ENCODE measurements around the gene MT1G. TPM values are rescaled to one million over a fixed set of nuclear protein-coding genes. Genes with fewer than 3 reads are reported as not detected.
"Not testable (repeated sequence)": the region's sequence is repeated elsewhere in the genome, so short reads cannot be mapped to it uniquely, and the experiment has no call there.

Gene MT1G
- polyA plus RNA-seq, 2 of the 4 experiments (the other 2 are of a cell fraction) = not detected

GRCh38 chr16:56675685-56676210 is 7.9 kb upstream of the MT1G start:
- H3K4me1 ChIP-seq = no peaks in the 10 kb centered on the region
- FAIRE-seq (no peak), ATAC-seq (no peak), DNase-seq (ENCODE audit: low read depth in 1 of 2, low spot score in 1 of 2) (no peak)
- H3K4me3 ChIP-seq = no peak overlapping the region
- TF ChIP-seq RCOR1 (IDR thresholded peaks at IDR 0.05; ENCODE audit: low read depth, low read length) (no peak), ZSCAN20 (CRISPR knock-in tag; IDR thresholded peaks at IDR 0.05) (no peak), TFCP2L1 (CRISPR knock-in tag; IDR thresholded peaks at IDR 0.05) (no peak), NR3C1 (IDR thresholded peaks at IDR 0.05) (no peak), JUNB (IDR thresholded peaks at IDR 0.05) (no peak), ZC3H11A (IDR thresholded peaks at IDR 0.05) (no peak)
- POLR2A ChIA-PET = no interaction called here
- H3K27ac ChIP-seq = no peak overlapping the region
- CTCF ChIA-PET = interaction anchor here (0.7 to 4.3 kb wide), 4 partner anchors 10 to 72 kb away, joined by 3 to 33 read pairs (median 4); no protein-coding TSS in a partner anchor
- H3K9me3 ChIP-seq = no peaks in the 10 kb centered on the region
- no peak overlapping the region for H3K4me2 ChIP-seq
- WGBS (ENCODE audit: missing lambda C conversion rate) = 92% methylated on average over 24 of the region's 32 CpGs

GRCh38 chr16:56674570-56674969 is 6.7 kb upstream of the MT1G start:
- POLR2A ChIA-PET; H3K4me3 ChIP-seq; FAIRE-seq; DNase-seq (ENCODE audit: low read depth in 1 of 2, low spot score in 1 of 2); H3K4me2 ChIP-seq; H3K9me3 ChIP-seq; H3K4me1 ChIP-seq; H3K27ac ChIP-seq; ATAC-seq: not testable (repeated sequence)
- WGBS (ENCODE audit: missing lambda C conversion rate) = 76% methylated on average over 6 of the region's 6 CpGs
- CTCF ChIA-PET = interaction anchor here (0.7 to 4.9 kb wide), 16 partner anchors 9 to 269 kb away, joined by 3 to 51 read pairs (median 4); partner anchors contain the start of genes MT1E and MT1X

- no peak overlapping the region for H3K4me2 ChIP-seq
- CTCF ChIA-PET = interaction anchor here (0.7 to 4.9 kb wide), 22 partner anchors 9 to 270 kb away, joined by 3 to 51 read pairs (median 4); partner anchors contain the start of genes MT1E, MT1X and MT2A
- H3K27ac ChIP-seq = no peak overlapping the region
- peak in 1 of 2 experiments; percentile 54 for DNase-seq (ENCODE audit: low read depth in 1 of 2, low spot score in 1 of 2)
- no peak overlapping the region for H3K4me3 ChIP-seq
- POLR2A ChIA-PET = no interaction called here
- 49% methylated on average over 12 of the region's 12 CpGs for WGBS (ENCODE audit: missing lambda C conversion rate)
- no peaks in the 10 kb centered on the region for H3K4me1 ChIP-seq
- no peak for FAIRE-seq
- no peaks in the 10 kb centered on the region for H3K9me3 ChIP-seq
- peak; percentile 73 to 89; a peak in 5 of 6 replicates for ATAC-seq
- TF ChIP-seq CHD4 (IDR thresholded peaks at IDR 0.05; ENCODE audit: borderline replicate concordance) (no peak), SREBF2 (IDR thresholded peaks at IDR 0.05) (no peak), RNF2 (IDR thresholded peaks at IDR 0.05; ENCODE audit: borderline replicate concordance, low read depth) (no peak), POLR2A (IDR thresholded peaks at IDR 0.05; ENCODE audit: low read length) (no peak), CBX8 (IDR thresholded peaks at IDR 0.05) (no peak), SMC3 (IDR thresholded peaks at IDR 0.05) (peak; percentile 79), HEYL (CRISPR knock-in tag; IDR thresholded peaks at IDR 0.05) (no peak), CBX2 (IDR thresholded peaks at IDR 0.05; ENCODE audit: borderline replicate concordance, low read depth) (no peak), RAD21 (conservative IDR thresholded peaks at IDR 0.05 in 1 of 2, IDR thresholded peaks at IDR 0.05 in 1 of 2) (peak; percentile 70 to 77), ESRRA (IDR thresholded peaks at IDR 0.05; ENCODE audit: borderline replicate concordance, low read length) (no peak), NR3C1 (IDR thresholded peaks at IDR 0.05) (no peak), RCOR1 (IDR thresholded peaks at IDR 0.05; ENCODE audit: low read depth, low read length) (no peak), CEBPB (IDR thresholded peaks at IDR 0.05) (no peak), HMGXB4 (CRISPR knock-in tag; IDR thresholded peaks at IDR 0.05; ENCODE audit: borderline replicate concordance) (no peak), PBX3 (IDR thresholded peaks at IDR 0.05) (no peak), HOXB13 (CRISPR knock-in tag; IDR thresholded peaks at IDR 0.05; ENCODE audit: low read depth) (no peak), CTCF (IDR thresholded peaks at IDR 0.05) (peak; percentile 53), HDAC2 (IDR thresholded peaks at IDR 0.05) (no peak), ZC3H11A (IDR thresholded peaks at IDR 0.05) (no peak)
- TF ChIP-seq, protein P1, sequence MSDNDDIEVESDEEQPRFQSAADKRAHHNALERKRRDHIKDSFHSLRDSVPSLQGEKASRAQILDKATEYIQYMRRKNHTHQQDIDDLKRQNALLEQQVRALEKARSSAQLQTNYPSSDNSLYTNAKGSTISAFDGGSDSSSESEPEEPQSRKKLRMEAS (IDR thresholded peaks at IDR 0.05) = no peak
Measured at GRCh38 chr16:56673921-56674320, 6.1 kb upstream of the MT1G start.

Measured in A549 (cell line).